ENCODE results near the gene SMIM1. TPM values are rescaled to one million over a fixed set of nuclear protein-coding genes. Genes with fewer than 3 reads are reported as not detected.
"Not testable (repeated sequence)": the region's sequence is repeated elsewhere in the genome, so short reads cannot be mapped to it uniquely, and the experiment has no call there.

SMIM1 gene
- polyA plus RNA-seq, 1 donor = 6.6 TPM

- DNase-seq = no peak
Observed at GRCh38 chr1:3735027-3735681, 37.4 kb upstream of the SMIM1 start.

- DNase-seq = no peak
Observed at GRCh38 chr1:3735688-3736087, 36.9 kb upstream of the SMIM1 start.

GRCh38 chr1:3736131-3736561, 36.4 kb upstream of the SMIM1 start:
- DNase-seq = no peak

- no peak for DNase-seq
Observed at GRCh38 chr1:3736708-3737107, 35.8 kb upstream of the SMIM1 start.

GRCh38 chr1:3738943-3739342, 33.6 kb upstream of the SMIM1 start:
- no peak for DNase-seq

- DNase-seq = no peak
Observed at GRCh38 chr1:3740042-3740441, 32.5 kb upstream of the SMIM1 start.

- DNase-seq = no peak
Observed at GRCh38 chr1:3740752-3741151, 31.8 kb upstream of the SMIM1 start.

GRCh38 chr1:3741566-3742438, 30.7 kb upstream of the SMIM1 start:
- DNase-seq = no peak

GRCh38 chr1:3742439-3743298, 29.9 kb upstream of the SMIM1 start:
- no peak for DNase-seq

GRCh38 chr1:3743421-3743820, 29.1 kb upstream of the SMIM1 start:
- DNase-seq = no peak

GRCh38 chr1:3743826-3744225, 28.7 kb upstream of the SMIM1 start:
- no peak for DNase-seq

GRCh38 chr1:3744646-3745045, 27.9 kb upstream of the SMIM1 start:
- no peak for DNase-seq

GRCh38 chr1:3745071-3745470, 27.5 kb upstream of the SMIM1 start:
- DNase-seq = no peak

- no peak for DNase-seq
Observed at GRCh38 chr1:3745590-3746381, 26.8 kb upstream of the SMIM1 start.

- DNase-seq = no peak
Observed at GRCh38 chr1:3746389-3746829, 26.1 kb upstream of the SMIM1 start.

GRCh38 chr1:3746830-3747521, 25.6 kb upstream of the SMIM1 start:
- peak; percentile 81 for DNase-seq

- no peak for DNase-seq
Observed at GRCh38 chr1:3747522-3747848, 25.1 kb upstream of the SMIM1 start.

- no peak for DNase-seq
Observed at GRCh38 chr1:3747903-3748302, 24.6 kb upstream of the SMIM1 start.

- DNase-seq = not testable (repeated sequence)
Observed at GRCh38 chr1:3748316-3748900, 24.1 kb upstream of the SMIM1 start.

- no peak for DNase-seq
Observed at GRCh38 chr1:3749512-3749911, 23.0 kb upstream of the SMIM1 start.

- DNase-seq = no peak
Observed at GRCh38 chr1:3750741-3751140, 21.8 kb upstream of the SMIM1 start.

Data from left kidney (tissue), 2 donors.